ENCODE measurements around the gene PTPRE.

DNA sequence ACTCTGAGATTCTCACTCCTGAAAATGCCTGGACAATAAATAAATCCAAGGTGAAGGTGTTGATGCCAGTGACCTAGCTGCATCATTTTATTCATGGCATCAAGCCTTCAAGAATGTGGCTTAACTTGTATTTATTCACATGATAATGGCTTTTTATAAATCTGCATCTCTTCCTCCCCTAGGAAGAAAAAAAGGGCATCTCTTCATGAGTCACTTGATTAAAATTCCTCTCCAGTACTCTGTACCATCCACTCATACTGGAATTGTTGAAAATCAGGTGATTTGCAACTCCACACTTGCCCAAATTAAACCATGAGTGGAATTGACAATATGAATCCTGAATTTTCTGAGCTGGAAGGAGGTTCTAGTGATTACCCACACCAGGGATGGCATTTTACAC is 30.2 kb downstream of the PTPRE start:
- TF ChIP-seq, protein P1, sequence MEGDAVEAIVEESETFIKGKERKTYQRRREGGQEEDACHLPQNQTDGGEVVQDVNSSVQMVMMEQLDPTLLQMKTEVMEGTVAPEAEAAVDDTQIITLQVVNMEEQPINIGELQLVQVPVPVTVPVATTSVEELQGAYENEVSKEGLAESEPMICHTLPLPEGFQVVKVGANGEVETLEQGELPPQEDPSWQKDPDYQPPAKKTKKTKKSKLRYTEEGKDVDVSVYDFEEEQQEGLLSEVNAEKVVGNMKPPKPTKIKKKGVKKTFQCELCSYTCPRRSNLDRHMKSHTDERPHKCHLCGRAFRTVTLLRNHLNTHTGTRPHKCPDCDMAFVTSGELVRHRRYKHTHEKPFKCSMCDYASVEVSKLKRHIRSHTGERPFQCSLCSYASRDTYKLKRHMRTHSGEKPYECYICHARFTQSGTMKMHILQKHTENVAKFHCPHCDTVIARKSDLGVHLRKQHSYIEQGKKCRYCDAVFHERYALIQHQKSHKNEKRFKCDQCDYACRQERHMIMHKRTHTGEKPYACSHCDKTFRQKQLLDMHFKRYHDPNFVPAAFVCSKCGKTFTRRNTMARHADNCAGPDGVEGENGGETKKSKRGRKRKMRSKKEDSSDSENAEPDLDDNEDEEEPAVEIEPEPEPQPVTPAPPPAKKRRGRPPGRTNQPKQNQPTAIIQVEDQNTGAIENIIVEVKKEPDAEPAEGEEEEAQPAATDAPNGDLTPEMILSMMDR (IDR thresholded peaks at IDR 0.05; ENCODE audit: low read depth, low read length), result no peak
- TF ChIP-seq EZH2phosphoT487 (IDR thresholded peaks at IDR 0.05; ENCODE audit: low read depth), result no peak
